ENCODE results near the gene KLHL20. TPM values are rescaled to one million over a fixed set of nuclear protein-coding genes. Genes with fewer than 3 reads are reported as not detected.

The KLHL20 gene
- total and polyA plus RNA-seq, 2 donors (not counting 3 experiments of a cell fraction or from before 2014, with no cell fraction given) = 14.0 to 26.9 TPM

GRCh38 chr1:173771560-173771959 is 56.8 kb downstream of the KLHL20 start:
- ChIA-PET CTCF (no interaction called here), POLR2A (no interaction called here)
- H3K79me2 ChIP-seq (ENCODE audit: control insufficient read depth, insufficient read depth, low read length) = no peaks in the 10 kb centered on the region
- no peaks in the 10 kb centered on the region for H3K4me1 ChIP-seq (ENCODE audit: control insufficient read depth, extremely low read depth, insufficient read depth, low read length)
- BruUV-seq (replicated peaks) = no TSS peak
- FAIRE-seq (no peak), DNase-seq (ENCODE audit: low read depth, low spot score) (no peak)
- no peaks in the 10 kb centered on the region for H3K27me3 ChIP-seq (ENCODE audit: control insufficient read depth in 2 of 2, insufficient read depth in 2 of 2, low read length in 2 of 2)
- peaks cover 3 to 6% of the 10 kb centered on the region in 2 experiments for H3K36me3 ChIP-seq (ENCODE audit: control insufficient read depth in 2 of 2, extremely low read depth in 1 of 2, insufficient read depth in 2 of 2, low read length in 2 of 2)
- H3K27ac ChIP-seq (ENCODE audit: insufficient read depth, low read depth, low read length) = no peak overlapping the region
- H3K9me1 ChIP-seq (replicated peaks; ENCODE audit: control insufficient read depth, extremely low read depth, insufficient read depth, low read length) = no peaks in the 10 kb centered on the region
- intact Hi-C loops (cut with micrococcal nuclease) (no loop called here), dilution Hi-C loops (cut with MboI; ENCODE audit: extremely low pct_ligation_motif_present, low sequenced_read_pairs) (no loop called here)
- no peaks in the 10 kb centered on the region for H4K20me1 ChIP-seq (replicated peaks; ENCODE audit: control insufficient read depth, extremely low read depth, insufficient read depth, low read length)
- H3K9ac ChIP-seq (replicated peaks; ENCODE audit: extremely low read depth, insufficient read depth, low read length) = no peak overlapping the region
- no peaks in the 10 kb centered on the region for H3K9me3 ChIP-seq (replicated peaks; ENCODE audit: control insufficient read depth, insufficient read depth, low read length)
- no peak for TF ChIP-seq JUN (IDR thresholded peaks at IDR 0.05; ENCODE audit: borderline replicate concordance, insufficient read depth, insufficient read length, low read depth)
- TF ChIP-seq POLR2AphosphoS5 (IDR thresholded peaks at IDR 0.05; ENCODE audit: insufficient read depth, low read depth, low read length) = no peak
- TF ChIP-seq, protein P1, sequence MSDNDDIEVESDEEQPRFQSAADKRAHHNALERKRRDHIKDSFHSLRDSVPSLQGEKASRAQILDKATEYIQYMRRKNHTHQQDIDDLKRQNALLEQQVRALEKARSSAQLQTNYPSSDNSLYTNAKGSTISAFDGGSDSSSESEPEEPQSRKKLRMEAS (IDR thresholded peaks at IDR 0.05; ENCODE audit: insufficient read depth, insufficient read length) = no peak
- no peak for TF ChIP-seq EZH2 (IDR thresholded peaks at IDR 0.05; ENCODE audit: borderline replicate concordance, low read depth, low read length, severe bottlenecking)
- TF ChIP-seq GATA2 (IDR thresholded peaks at IDR 0.05; ENCODE audit: insufficient read depth, insufficient read length, low read depth, low read length) = no peak
- TF ChIP-seq MYC (IDR thresholded peaks at IDR 0.05; ENCODE audit: low read depth, low read length) = no peak
- no peak for TF ChIP-seq POLR2A (IDR thresholded peaks at IDR 0.05; ENCODE audit: low read depth, low read length)
- TF ChIP-seq, protein P2, sequence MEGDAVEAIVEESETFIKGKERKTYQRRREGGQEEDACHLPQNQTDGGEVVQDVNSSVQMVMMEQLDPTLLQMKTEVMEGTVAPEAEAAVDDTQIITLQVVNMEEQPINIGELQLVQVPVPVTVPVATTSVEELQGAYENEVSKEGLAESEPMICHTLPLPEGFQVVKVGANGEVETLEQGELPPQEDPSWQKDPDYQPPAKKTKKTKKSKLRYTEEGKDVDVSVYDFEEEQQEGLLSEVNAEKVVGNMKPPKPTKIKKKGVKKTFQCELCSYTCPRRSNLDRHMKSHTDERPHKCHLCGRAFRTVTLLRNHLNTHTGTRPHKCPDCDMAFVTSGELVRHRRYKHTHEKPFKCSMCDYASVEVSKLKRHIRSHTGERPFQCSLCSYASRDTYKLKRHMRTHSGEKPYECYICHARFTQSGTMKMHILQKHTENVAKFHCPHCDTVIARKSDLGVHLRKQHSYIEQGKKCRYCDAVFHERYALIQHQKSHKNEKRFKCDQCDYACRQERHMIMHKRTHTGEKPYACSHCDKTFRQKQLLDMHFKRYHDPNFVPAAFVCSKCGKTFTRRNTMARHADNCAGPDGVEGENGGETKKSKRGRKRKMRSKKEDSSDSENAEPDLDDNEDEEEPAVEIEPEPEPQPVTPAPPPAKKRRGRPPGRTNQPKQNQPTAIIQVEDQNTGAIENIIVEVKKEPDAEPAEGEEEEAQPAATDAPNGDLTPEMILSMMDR (IDR thresholded peaks at IDR 0.05; ENCODE audit: extremely low read depth in 1 of 2, insufficient read depth in 1 of 2, low read depth in 1 of 2, low read length in 2 of 2) = no peak
- TF ChIP-seq FOS (IDR thresholded peaks at IDR 0.05; ENCODE audit: borderline replicate concordance, insufficient read depth, low read length) = no peak
- H3K4me3 ChIP-seq (replicated peaks in 1 of 3; ENCODE audit: insufficient read depth in 1 of 3, low read depth in 1 of 3, low read length in 3 of 3) = no peak overlapping the region
- H3K4me2 ChIP-seq (ENCODE audit: insufficient read depth, low read length) = no peak overlapping the region
- no peak overlapping the region for H2AFZ ChIP-seq (ENCODE audit: low read depth, low read length)

Measured in endothelial cell of umbilical vein (primary cell).